Head of caudate nucleus (tissue), 42 donors: Measurements from ENCODE around the gene INPP4B.
"Not testable (repeated sequence)": the region's sequence is repeated elsewhere in the genome, so short reads cannot be mapped to it uniquely, and the experiment has no call there.

Source experiments
- DNase-seq, 42 donors: peaks; one replicate each; pipeline versions ENCODE4 v3.0.0 to v3.0.0-alpha.2; 2020 to 2021; ENCODE audit warnings: mixed read lengths in 7 of 42
- intact Hi-C: fragments of 100-400 bp; cut with DNase I; formaldehyde crosslinking; loops from one replicate; pipeline ENCODE4 v1.15.0; 2022

Gene INPP4B

GRCh38 chr4:142110136-142110535 is 736.0 kb downstream of the INPP4B start:
- no peak for DNase-seq
- intact Hi-C loops: no loop called here

GRCh38 chr4:142104041-142104440 is 742.1 kb downstream of the INPP4B start:
- DNase-seq: no peak
- intact Hi-C loops: no loop called here

DNA sequence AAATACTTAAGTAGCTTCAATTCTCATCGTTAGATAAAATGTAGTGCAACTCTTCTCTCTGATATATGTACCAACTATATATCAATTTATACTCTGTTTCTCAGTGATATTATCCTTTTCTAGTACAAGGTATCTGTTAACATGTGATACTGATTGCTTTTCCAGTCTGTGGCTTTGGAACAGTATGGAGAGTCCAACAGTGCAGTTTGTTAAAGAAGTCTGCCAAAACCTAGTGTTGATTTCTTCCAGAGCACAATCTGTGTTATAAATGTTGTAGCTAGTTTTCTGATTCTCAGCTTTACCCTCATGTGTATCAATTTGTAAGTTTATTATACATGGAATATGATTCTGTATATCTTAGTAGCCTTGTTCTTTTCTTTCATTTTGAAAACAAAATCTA is 744.7 kb downstream of the INPP4B start:
- intact Hi-C loops: no loop called here
- no peak for DNase-seq

- intact Hi-C loops: no loop called here
- DNase-seq: no peak
These were observed 745.2 kb downstream of the INPP4B start for GRCh38 chr4:142100941-142101340.

GRCh38 chr4:142098900-142099545 is 747.1 kb downstream of the INPP4B start:
- intact Hi-C loops: no loop called here
- no peak for DNase-seq

GRCh38 chr4:142098380-142098779 is 747.7 kb downstream of the INPP4B start:
- DNase-seq: no peak
- intact Hi-C loops: no loop called here

GRCh38 chr4:142097015-142097414 is 749.1 kb downstream of the INPP4B start:
- intact Hi-C loops: no loop called here

DNA sequence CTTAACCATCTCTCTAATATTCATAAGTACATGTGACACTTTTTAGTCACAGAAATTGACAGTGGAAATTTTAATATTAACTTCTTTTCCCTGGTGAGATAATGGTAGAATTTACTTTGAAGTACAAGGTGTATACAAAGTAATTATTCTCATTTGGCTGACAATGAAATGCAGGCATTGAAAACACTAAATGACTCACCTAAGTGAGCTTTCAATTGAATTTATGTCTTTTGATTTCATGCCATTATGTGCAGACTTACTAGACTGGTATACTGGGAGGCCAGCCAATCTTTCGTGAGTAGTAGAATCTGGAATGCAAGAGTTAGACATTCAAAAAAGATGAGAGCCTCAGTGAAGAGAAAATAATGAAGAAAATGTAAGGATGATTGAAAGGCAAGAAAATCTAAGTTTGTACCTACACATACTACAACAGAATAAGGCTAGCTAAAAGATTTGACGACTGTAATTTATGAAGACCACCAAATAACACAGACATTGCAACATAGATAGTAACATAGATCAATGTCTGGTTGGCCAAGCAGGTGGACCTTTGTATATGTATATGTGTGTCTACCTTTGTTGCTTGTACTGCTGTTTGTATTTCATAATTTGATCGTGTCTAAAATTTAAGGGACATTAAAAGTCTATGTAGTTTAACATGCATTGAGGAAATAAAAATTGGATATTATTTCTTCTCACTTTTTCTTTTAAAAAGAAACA is 750.1 kb downstream of the INPP4B start:
- intact Hi-C loops: no loop called here
- no peak for DNase-seq

More at GRCh38 chr4:142097015-142097414, 749.1 kb downstream of the INPP4B start:
- no peak for DNase-seq

GRCh38 chr4:142092941-142093340 is 753.2 kb downstream of the INPP4B start:
- DNase-seq: no peak
- intact Hi-C loops: no loop called here

GRCh38 chr4:142091691-142092182 is 754.4 kb downstream of the INPP4B start:
- DNase-seq: peak in 1 of 42 donors; percentile 37
- intact Hi-C loops: no loop called here

DNA sequence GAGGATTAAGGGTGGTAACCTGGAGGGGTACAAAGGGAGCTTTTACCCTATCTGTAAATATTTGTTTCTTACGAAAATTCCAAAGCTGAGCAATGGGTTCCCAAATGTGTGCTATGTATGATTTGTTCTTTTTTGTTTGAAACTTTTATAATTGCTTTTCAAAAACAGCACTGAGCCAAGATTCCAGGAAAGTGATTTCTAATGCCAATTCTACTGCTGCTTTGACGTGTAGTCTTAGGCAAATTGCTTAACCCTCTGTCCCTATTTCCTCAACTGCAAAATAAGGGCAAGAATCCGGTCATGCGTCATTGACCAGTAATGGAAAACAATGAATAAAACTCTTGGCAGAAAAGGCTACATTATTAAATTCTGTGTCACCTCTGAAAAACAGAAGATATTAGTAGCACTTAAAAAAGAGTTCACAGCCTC is 755.0 kb downstream of the INPP4B start:
- intact Hi-C loops: no loop called here
- DNase-seq: no peak

DNA sequence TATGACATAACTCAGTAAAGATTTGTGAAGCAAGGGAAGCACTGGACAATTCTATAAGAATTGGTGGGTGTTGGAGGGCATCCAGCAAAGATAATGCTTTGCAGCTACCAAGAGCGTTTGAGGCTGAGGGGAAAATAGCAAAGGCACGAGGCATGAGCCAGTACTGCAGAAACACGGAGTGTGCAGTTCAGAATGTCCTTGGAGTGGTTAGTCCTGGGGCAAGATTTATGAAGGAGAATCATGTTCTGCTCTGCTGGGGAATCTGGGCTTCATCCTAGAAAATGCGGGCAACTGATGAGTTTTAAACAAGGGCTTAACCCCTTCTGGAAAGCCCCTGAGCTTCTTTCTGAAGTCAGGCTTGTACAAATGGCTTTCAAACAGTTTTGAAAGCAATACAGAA is 757.2 kb downstream of the INPP4B start:
- intact Hi-C loops: no loop called here
- no peak for DNase-seq

- no peak for DNase-seq
- intact Hi-C loops: no loop called here
These were observed 760.4 kb downstream of the INPP4B start for GRCh38 chr4:142085513-142086292.

GRCh38 chr4:142083264-142083663 is 762.8 kb downstream of the INPP4B start:
- no peak for DNase-seq
- intact Hi-C loops: no loop called here

DNA sequence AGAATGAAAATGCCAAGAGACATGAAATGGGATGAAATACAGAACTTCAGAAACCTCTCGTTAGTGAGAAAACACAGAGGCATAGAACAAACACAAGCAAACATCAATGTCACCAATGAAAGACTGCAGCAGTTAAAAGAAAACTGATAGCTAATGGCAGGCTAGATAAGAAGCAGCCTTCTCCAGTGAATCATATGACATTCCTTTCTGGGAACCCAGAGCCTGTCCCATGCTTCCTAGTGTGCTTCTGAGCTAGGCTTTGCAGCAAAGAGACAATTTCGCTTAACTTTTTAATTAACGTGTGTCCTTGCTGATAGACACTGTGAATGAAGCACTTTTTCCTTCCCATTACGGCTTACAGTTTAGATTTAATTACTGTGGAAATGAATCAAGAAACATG is 765.1 kb downstream of the INPP4B start:
- no peak for DNase-seq
- intact Hi-C loops: no loop called here

DNA sequence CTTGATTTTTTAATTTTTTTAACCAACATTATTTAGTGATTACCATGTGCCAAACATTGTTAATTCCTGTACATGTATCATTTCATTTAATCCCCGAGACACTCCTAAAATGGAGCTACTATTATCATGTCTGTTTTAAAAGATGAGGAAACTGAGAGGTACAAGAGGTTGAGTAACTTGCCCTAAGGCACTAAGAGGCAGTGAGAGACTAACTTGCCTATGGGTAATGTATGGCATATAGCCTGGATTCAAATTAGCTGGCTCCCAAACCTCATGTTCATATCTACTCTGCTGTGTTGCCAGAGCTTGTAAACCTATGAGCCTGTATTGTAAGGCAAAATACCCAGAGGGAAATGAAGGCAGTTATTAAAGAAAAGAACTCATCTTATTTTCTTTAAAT is 766.1 kb downstream of the INPP4B start:
- DNase-seq: no peak
- intact Hi-C loops: no loop called here

DNA sequence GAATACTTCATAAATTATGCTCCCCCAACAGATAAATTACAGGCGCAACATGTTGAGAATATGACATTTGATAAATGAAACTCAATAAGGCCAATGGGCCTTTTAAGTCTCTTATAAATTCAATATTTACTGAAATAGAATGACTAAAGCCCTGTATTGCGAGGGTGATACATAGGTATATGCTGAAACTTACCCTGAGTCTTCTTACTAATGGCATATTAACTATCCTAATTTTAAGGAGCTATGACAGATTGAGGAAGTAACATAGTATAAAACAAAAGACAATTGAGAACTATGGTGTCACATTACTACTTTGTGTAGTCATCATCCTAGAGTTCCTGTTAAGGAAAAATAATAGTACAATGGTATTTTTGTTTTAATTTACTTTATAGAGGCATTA is 769.1 kb downstream of the INPP4B start:
- DNase-seq: no peak
- intact Hi-C loops: no loop called here

GRCh38 chr4:142068304-142068703 is 777.8 kb downstream of the INPP4B start:
- DNase-seq, intact Hi-C loops: not testable (repeated sequence)

- intact Hi-C loops: not testable (repeated sequence)
These were observed 779.5 kb downstream of the INPP4B start for GRCh38 chr4:142066562-142066961.

DNA sequence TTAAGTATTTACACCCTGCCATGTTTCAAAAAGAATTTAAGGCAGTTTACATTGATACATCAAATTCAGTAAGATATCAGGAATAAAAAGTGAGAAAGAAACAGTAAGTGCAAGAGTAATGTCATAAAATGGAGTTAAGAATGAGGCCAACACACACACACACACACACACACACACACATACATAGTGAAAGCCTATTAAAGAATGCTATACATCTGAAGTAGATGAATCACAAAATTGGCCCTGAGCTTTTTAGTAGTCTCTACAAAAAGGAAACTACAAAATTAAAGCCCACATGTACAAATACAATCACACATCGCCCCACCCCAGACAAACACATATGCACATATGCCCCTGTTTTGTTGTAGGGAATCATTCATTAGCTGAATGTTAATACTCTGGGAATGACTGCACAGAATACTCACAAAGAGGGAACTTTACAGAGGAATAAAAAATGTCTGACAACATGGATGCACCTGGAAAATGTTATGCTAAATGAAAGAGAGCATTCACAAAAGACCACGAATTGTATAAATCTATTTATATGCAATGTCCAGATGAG is 780.9 kb downstream of the INPP4B start:
- intact Hi-C loops: no loop called here
- no peak for DNase-seq

More at GRCh38 chr4:142066562-142066961, 779.5 kb downstream of the INPP4B start:
- not testable (repeated sequence) for DNase-seq
